Mesenchymal stem cell (in vitro differentiated cells and primary cell): Measurements from ENCODE around the gene RAB35. TPM values are rescaled to one million over a fixed set of nuclear protein-coding genes. Genes with fewer than 3 reads are reported as not detected.

Experiments
- DNase-seq: peaks from one replicate; pipeline ENCODE4 v3.0.0-alpha.2; 2013
- H2AFZ ChIP-seq: one replicate; pipeline ENCODE4 v1.6.1; 2013; ENCODE audit warnings: low read depth, mild to moderate bottlenecking, control low read depth, inconsistent platforms, low read length, moderate library complexity
- H2AK5ac ChIP-seq: 2 replicates; pipeline ENCODE4 v1.6.1; 2013; ENCODE audit warnings: low read length, moderate library complexity, mild to moderate bottlenecking, inconsistent platforms; ENCODE audit not compliant: severe bottlenecking
- H2BK120ac ChIP-seq: one replicate; pipeline ENCODE4 v1.6.1; 2013; ENCODE audit warnings: low read depth, mild to moderate bottlenecking, inconsistent platforms, low read length, moderate library complexity
- H2BK12ac ChIP-seq, 2 experiments: one replicate each; pipeline ENCODE4 v1.6.1; 2013; ENCODE audit warnings: inconsistent platforms in 2 of 2, low read length in 2 of 2, mild to moderate bottlenecking in 2 of 2, moderate library complexity in 2 of 2, control low read depth in 1 of 2
- H2BK15ac ChIP-seq: one replicate; pipeline ENCODE4 v1.6.1; 2013; ENCODE audit warnings: mild to moderate bottlenecking, low read depth, inconsistent platforms; ENCODE audit not compliant: poor library complexity, severe bottlenecking
- H2BK5ac ChIP-seq: 2 replicates; pipeline ENCODE4 v1.6.1; 2013; ENCODE audit warnings: low read depth, mild to moderate bottlenecking, low read length, control low read depth, inconsistent platforms; ENCODE audit not compliant: poor library complexity, severe bottlenecking
- H3K14ac ChIP-seq, 2 experiments: one replicate each; pipeline ENCODE4 v1.6.1; 2013; ENCODE audit warnings: inconsistent platforms in 2 of 2, low read length in 2 of 2, control low read depth in 1 of 2, mild to moderate bottlenecking in 1 of 2, moderate library complexity in 1 of 2
- H3K18ac ChIP-seq, 2 experiments: one replicate each; pipeline ENCODE4 v1.6.1; 2013; ENCODE audit warnings: inconsistent platforms in 2 of 2, low read length in 2 of 2, control low read depth in 1 of 2, low read depth in 1 of 2, mild to moderate bottlenecking in 1 of 2
- H3K23ac ChIP-seq, 2 experiments: one replicate each; pipeline ENCODE4 v1.6.1; 2013; ENCODE audit warnings: inconsistent platforms in 2 of 2, low read length in 2 of 2, mild to moderate bottlenecking in 2 of 2, moderate library complexity in 2 of 2, control low read depth in 1 of 2
- H3K27ac ChIP-seq: 2 replicates; pipeline ENCODE4 v1.5.1; 2013; ENCODE audit warnings: mild to moderate bottlenecking, moderate library complexity, low read length, control low read depth, inconsistent platforms; ENCODE audit not compliant: poor library complexity, severe bottlenecking
- H3K27me3 ChIP-seq, 2 experiments: 2 replicates each; pipeline versions ENCODE4 v1.6.1 to v1.7.0; 2013; ENCODE audit warnings: low read length in 2 of 2, mild to moderate bottlenecking in 2 of 2, moderate library complexity in 2 of 2, control low read depth in 1 of 2, inconsistent platforms in 1 of 2; ENCODE audit not compliant: control insufficient read depth in 1 of 2, insufficient read depth in 1 of 2
- H3K36me3 ChIP-seq, 2 experiments: 2 replicates each; pipeline versions ENCODE4 v1.6.1 to v1.7.0; 2013; ENCODE audit warnings: low read length in 2 of 2, control low read depth in 1 of 2, inconsistent platforms in 1 of 2, low read depth in 1 of 2, mild to moderate bottlenecking in 1 of 2; ENCODE audit not compliant: insufficient read depth in 2 of 2, control insufficient read depth in 1 of 2
- H3K4ac ChIP-seq, 2 experiments: one replicate each; pipeline ENCODE4 v1.6.1; 2013; ENCODE audit warnings: inconsistent platforms in 2 of 2, low read length in 2 of 2, mild to moderate bottlenecking in 2 of 2, moderate library complexity in 2 of 2, control low read depth in 1 of 2, low read depth in 1 of 2
- H3K4me1 ChIP-seq: 2 replicates; pipeline ENCODE4 v1.6.1; 2013; ENCODE audit warnings: low read depth, low read length, control low read depth; ENCODE audit not compliant: control insufficient read depth, insufficient read depth
- H3K4me2 ChIP-seq: 2 replicates; pipeline ENCODE4 v1.6.1; 2013; ENCODE audit warnings: low read length, mild to moderate bottlenecking, inconsistent platforms; ENCODE audit not compliant: poor library complexity, severe bottlenecking
- H3K4me3 ChIP-seq, 2 experiments: 2 replicates each; pipeline versions ENCODE4 v1.5.1 to v1.7.0; 2013; ENCODE audit warnings: low read length in 2 of 2, mild to moderate bottlenecking in 2 of 2, control low read depth in 1 of 2, low read depth in 1 of 2; ENCODE audit not compliant: insufficient read depth in 1 of 2
- H3K79me1 ChIP-seq: replicated peaks from 2 replicates; pipeline ENCODE4 v1.6.1; 2013; ENCODE audit warnings: mild to moderate bottlenecking, control low read depth, low read length, inconsistent platforms; ENCODE audit not compliant: poor library complexity, severe bottlenecking
- H3K9ac ChIP-seq: 2 replicates; pipeline ENCODE4 v1.7.0; 2013; ENCODE audit warnings: mild to moderate bottlenecking, low read length, moderate library complexity
- H3K9me3 ChIP-seq: 2 replicates; pipeline ENCODE4 v1.7.0; 2013; ENCODE audit warnings: mild to moderate bottlenecking, low read length; ENCODE audit not compliant: control insufficient read depth
- H4K8ac ChIP-seq: one replicate; pipeline ENCODE4 v1.6.1; 2013; ENCODE audit warnings: inconsistent platforms, mild to moderate bottlenecking, low read length, moderate library complexity
- H4K91ac ChIP-seq: one replicate; pipeline ENCODE4 v1.6.1; 2013; ENCODE audit warnings: mild to moderate bottlenecking, low read length, inconsistent platforms
- WGBS: methylation state at CpG from one replicate; pipeline ENCODE4 v1.1.7; 2013; ENCODE audit warnings: mixed read lengths; 5-methylcytosine and 5-hydroxymethylcytosine counted together
- polyA plus RNA-seq, 2 experiments: library from polyadenylated mRNA; stranded (reverse); fragments of 200-250 nt; gene quantifications; one replicate each; pipeline ENCODE4 v1.2.3, GENCODE V29; 2013

The RAB35 gene
- 43.5 TPM for polyA plus RNA-seq (2013, experiment 1 of 2)
- 42.8 TPM for polyA plus RNA-seq (2013, experiment 2 of 2)

DNA sequence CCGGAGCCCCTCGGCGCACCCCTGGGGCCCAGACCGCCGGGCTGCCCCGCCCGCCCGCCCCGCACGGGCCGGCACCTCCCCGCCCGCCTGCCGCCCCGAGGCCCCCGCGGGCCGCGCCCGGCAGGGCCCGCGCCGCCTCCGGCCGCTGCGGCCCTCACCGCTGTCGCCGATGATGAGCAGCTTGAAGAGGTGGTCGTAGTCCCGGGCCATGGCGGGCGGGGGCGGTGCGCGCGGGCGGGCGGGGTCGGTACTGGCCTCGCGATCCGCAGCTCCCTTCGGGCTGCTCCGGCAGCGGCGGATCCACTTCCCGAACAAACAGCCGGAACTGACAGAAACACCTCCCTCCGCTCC is at the start of gene RAB35:
RAB35 (minus strand) TSS at position 313 of the 351 bp plus-strand sequence; CDS start at position 210, 103 bp downstream.
- no peak for DNase-seq
- Histone ChIP-seq H2BK15ac (no peak within 1 kb of the TSS), H2AK5ac (no peak within 1 kb of the TSS), H2AFZ (peak within 1 kb of the TSS; percentile 94), H2BK5ac (peak within 1 kb of the TSS; percentile 68), H4K91ac (peak within 1 kb of the TSS; percentile 87), H3K4me3 (peak within 1 kb of the TSS; percentile 96 to 100), H3K36me3 (peaks cover 3 to 8% of the 10 kb centered on the region in 2 experiments), H3K23ac (peak within 1 kb of the TSS in 1 of 2 experiments; percentile 75), H3K9ac (peak within 1 kb of the TSS; percentile 97), H3K4ac (peak within 1 kb of the TSS; percentile 91 to 98), H3K4me2 (peak within 1 kb of the TSS; percentile 91), H3K9me3 (no peaks in the 10 kb centered on the region), H2BK12ac (peak within 1 kb of the TSS in 1 of 2 experiments; percentile 48), H3K18ac (peak within 1 kb of the TSS; percentile 89 to 95), H3K27ac (peak within 1 kb of the TSS; percentile 91), H3K4me1 (peaks cover 16% of the 10 kb centered on the region), H3K14ac (peak within 1 kb of the TSS in 1 of 2 experiments; percentile 97), H4K8ac (peak within 1 kb of the TSS; percentile 80), H3K27me3 (no peaks in the 10 kb centered on the region), H3K79me1 (no peaks in the 10 kb centered on the region), H2BK120ac (peak within 1 kb of the TSS; percentile 85)
- WGBS: 0% methylated on average over 13 of the region's 50 CpGs

DNA sequence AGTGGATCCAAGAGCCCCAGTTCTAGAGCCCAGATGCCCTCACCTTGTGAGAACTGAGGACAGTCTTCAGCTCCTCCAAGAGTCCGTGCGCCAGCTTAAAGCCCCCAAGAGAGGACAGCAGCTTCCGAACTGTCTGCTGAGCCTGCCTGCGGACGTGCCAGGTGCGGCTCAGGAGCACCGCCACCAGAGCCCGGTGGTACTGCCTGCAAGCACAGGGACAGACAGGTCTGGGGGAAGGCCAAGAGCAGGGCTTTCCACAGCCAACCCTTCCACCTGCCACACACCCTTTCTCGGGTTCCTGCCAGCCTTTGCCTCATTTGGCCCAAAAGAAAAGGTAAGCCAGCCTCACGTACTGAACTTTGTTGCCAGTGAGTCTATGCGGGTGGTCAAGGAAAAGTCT is 47.7 kb upstream of the RAB35 start:
- no peak overlapping the region for H2AK5ac ChIP-seq
- no peak overlapping the region for H3K9ac ChIP-seq
- H3K27ac ChIP-seq: no peak overlapping the region
- no peak for DNase-seq
- H2BK15ac ChIP-seq: no peak overlapping the region
- H3K4me2 ChIP-seq: no peak overlapping the region
- H3K4me1 ChIP-seq: no peaks in the 10 kb centered on the region
- H3K27me3 ChIP-seq: no peaks in the 10 kb centered on the region
- peaks cover 76 to 83% of the 10 kb centered on the region in 2 experiments for H3K36me3 ChIP-seq
- H3K4ac ChIP-seq: no peak overlapping the region
- H3K4me3 ChIP-seq: no peak overlapping the region
- H3K79me1 ChIP-seq: peaks cover 39% of the 10 kb centered on the region
- no peak overlapping the region for H2BK120ac ChIP-seq
- no peak overlapping the region for H2AFZ ChIP-seq
- H2BK5ac ChIP-seq: no peak overlapping the region
- H4K91ac ChIP-seq: no peak overlapping the region
- no peak overlapping the region for H2BK12ac ChIP-seq
- WGBS: 98% methylated on average over 11 of the region's 11 CpGs
- no peak overlapping the region for H3K14ac ChIP-seq
- H3K9me3 ChIP-seq: no peaks in the 10 kb centered on the region
- no peak overlapping the region for H3K18ac ChIP-seq
- H3K23ac ChIP-seq: no peak overlapping the region
- H4K8ac ChIP-seq: no peak overlapping the region

DNA sequence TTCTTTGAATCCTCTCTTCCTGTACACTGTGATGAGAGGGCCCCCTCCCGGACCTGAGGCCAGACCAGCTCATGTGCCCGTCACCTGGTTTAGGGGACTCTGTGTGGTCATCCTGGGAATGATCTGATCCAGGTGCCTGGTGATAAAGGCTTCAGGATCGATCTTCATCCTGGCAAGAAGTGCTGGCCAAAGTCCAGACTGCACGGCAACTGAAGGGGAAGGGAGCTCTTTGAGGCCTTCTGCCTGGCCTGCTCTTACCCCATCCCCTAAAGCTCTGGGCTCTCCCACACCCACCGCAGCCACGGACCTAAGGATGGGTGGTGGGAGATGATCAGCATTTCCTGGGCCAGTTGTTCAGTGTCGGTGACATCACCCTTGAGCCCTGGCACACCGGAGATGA is 46.2 kb upstream of the RAB35 start:
- Histone ChIP-seq H2AK5ac (no peak overlapping the region), H3K18ac (no peak overlapping the region), H3K79me1 (peaks cover 33% of the 10 kb centered on the region), H3K4me1 (no peaks in the 10 kb centered on the region), H3K36me3 (peaks cover 77 to 83% of the 10 kb centered on the region in 2 experiments), H2AFZ (no peak overlapping the region), H3K4ac (no peak overlapping the region), H3K9me3 (no peaks in the 10 kb centered on the region), H2BK120ac (no peak overlapping the region), H4K91ac (no peak overlapping the region), H2BK15ac (no peak overlapping the region), H3K23ac (no peak overlapping the region), H3K14ac (no peak overlapping the region), H3K27me3 (no peaks in the 10 kb centered on the region), H3K9ac (no peak overlapping the region), H3K27ac (no peak overlapping the region), H3K4me2 (no peak overlapping the region), H3K4me3 (no peak overlapping the region), H4K8ac (no peak overlapping the region), H2BK5ac (no peak overlapping the region), H2BK12ac (no peak overlapping the region)
- 99% methylated on average over 6 of the region's 8 CpGs for WGBS
- no peak for DNase-seq

DNA sequence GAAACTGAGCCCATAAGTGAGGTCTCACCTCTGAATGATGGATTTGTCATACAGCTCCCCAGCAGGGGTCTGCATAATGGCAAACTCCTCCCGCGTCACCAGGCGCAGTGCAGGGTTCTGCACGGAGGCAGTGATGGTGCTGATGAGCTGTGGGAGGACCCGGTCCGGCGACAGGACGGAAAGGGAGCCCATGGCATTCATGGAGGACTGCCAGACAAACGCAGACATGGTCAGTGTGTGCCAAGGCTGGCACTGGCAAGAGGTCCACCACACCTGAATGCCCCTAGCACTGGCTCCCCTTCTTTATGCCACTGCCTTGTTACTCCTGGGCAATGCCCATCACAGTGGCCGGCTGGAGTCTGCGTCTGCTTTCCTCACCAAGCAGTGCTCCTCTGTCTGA is 45.3 kb upstream of the RAB35 start:
- H3K27me3 ChIP-seq: no peaks in the 10 kb centered on the region
- H4K91ac ChIP-seq: no peak overlapping the region
- DNase-seq: no peak
- WGBS: 100% methylated on average over 11 of the region's 11 CpGs
- H3K27ac ChIP-seq: no peak overlapping the region
- no peak overlapping the region for H2AK5ac ChIP-seq
- H3K9me3 ChIP-seq: no peaks in the 10 kb centered on the region
- H3K14ac ChIP-seq: no peak overlapping the region
- peaks cover 81 to 84% of the 10 kb centered on the region in 2 experiments for H3K36me3 ChIP-seq
- no peak overlapping the region for H2BK12ac ChIP-seq
- H3K9ac ChIP-seq: no peak overlapping the region
- H3K4me3 ChIP-seq: no peak overlapping the region
- H3K79me1 ChIP-seq: peaks cover 34% of the 10 kb centered on the region
- no peak overlapping the region for H2BK120ac ChIP-seq
- H3K4me1 ChIP-seq: no peaks in the 10 kb centered on the region
- no peak overlapping the region for H2BK5ac ChIP-seq
- no peak overlapping the region for H4K8ac ChIP-seq
- no peak overlapping the region for H2AFZ ChIP-seq
- no peak overlapping the region for H3K18ac ChIP-seq
- no peak overlapping the region for H3K4me2 ChIP-seq
- no peak overlapping the region for H2BK15ac ChIP-seq
- H3K4ac ChIP-seq: no peak overlapping the region
- no peak overlapping the region for H3K23ac ChIP-seq
